Stimulated activated CD4-positive, alpha-beta T cell treated with anti-CD3 and anti-CD28 coated beads, Interleukin-15, amount 100 ng/mL, for 24 hours (primary cell): Measurements from ENCODE around the gene ATXN2.
"Not testable (repeated sequence)": the region's sequence is repeated elsewhere in the genome, so short reads cannot be mapped to it uniquely, and the experiment has no call there.

Source experiments
- DNase-seq: peaks from one replicate; pipeline ENCODE4 v3.0.0-alpha.2; 2020

ATXN2 gene

GRCh38 chr12:111573476-111573875 lies 25.6 kb downstream of the ATXN2 start:
- no peak for DNase-seq

- no peak for DNase-seq
Measured at GRCh38 chr12:111570084-111570961, 28.8 kb downstream of the ATXN2 start.

- DNase-seq = no peak
Measured at GRCh38 chr12:111569363-111570083, 29.6 kb downstream of the ATXN2 start.

- DNase-seq = not testable (repeated sequence)
Measured at GRCh38 chr12:111560844-111561243, 38.3 kb downstream of the ATXN2 start.

GRCh38 chr12:111558107-111558376 lies 41.1 kb downstream of the ATXN2 start:
- DNase-seq = no peak

GRCh38 chr12:111557271-111558106 lies 41.6 kb downstream of the ATXN2 start:
- no peak for DNase-seq

- no peak for DNase-seq
Measured at GRCh38 chr12:111556676-111557075, 42.4 kb downstream of the ATXN2 start.

- not testable (repeated sequence) for DNase-seq
Measured at GRCh38 chr12:111555313-111555712, 43.8 kb downstream of the ATXN2 start.

- DNase-seq = peak; percentile 52
Measured at GRCh38 chr12:111546758-111547383, 52.2 kb downstream of the ATXN2 start.

GRCh38 chr12:111546171-111546570 lies 52.9 kb downstream of the ATXN2 start:
- DNase-seq = no peak

GRCh38 chr12:111544032-111544431 lies 55.1 kb downstream of the ATXN2 start:
- DNase-seq = no peak

- DNase-seq = no peak
Measured at GRCh38 chr12:111532751-111533150, 66.4 kb downstream of the ATXN2 start.

- peak; percentile 71 for DNase-seq
Measured at GRCh38 chr12:111529424-111530368, 69.4 kb downstream of the ATXN2 start.

- no peak for DNase-seq
Measured at GRCh38 chr12:111523587-111524167, 75.4 kb downstream of the ATXN2 start.

GRCh38 chr12:111521801-111522200 lies 77.3 kb downstream of the ATXN2 start:
- no peak for DNase-seq

- DNase-seq = no peak
Measured at GRCh38 chr12:111519937-111520336, 79.2 kb downstream of the ATXN2 start.

- no peak for DNase-seq
Measured at GRCh38 chr12:111519083-111519482, 80.0 kb downstream of the ATXN2 start.

- DNase-seq = not testable (repeated sequence)
Measured at GRCh38 chr12:111507719-111508118, 91.4 kb downstream of the ATXN2 start.

GRCh38 chr12:111507258-111507657 lies 91.9 kb downstream of the ATXN2 start:
- DNase-seq = not testable (repeated sequence)

GRCh38 chr12:111506260-111506659 lies 92.9 kb downstream of the ATXN2 start:
- DNase-seq = no peak

GRCh38 chr12:111505601-111506036 lies 93.5 kb downstream of the ATXN2 start:
- no peak for DNase-seq
